GM12874 (cell line): ENCODE measurements around the gene ADPGK.

Experiments used
- TF ChIP-seq, protein P1 (sequence below): IDR thresholded peaks from 2 replicates; pipeline ENCODE4 v1.5.1; 2011; ENCODE audit warnings: low read depth, mild to moderate bottlenecking, control low read depth, low read length, moderate library complexity; ENCODE audit not compliant: insufficient read depth

The ADPGK gene

GRCh38 chr15:72764656-72765055, 18.9 kb downstream of the ADPGK start:
- TF ChIP-seq, protein P1, sequence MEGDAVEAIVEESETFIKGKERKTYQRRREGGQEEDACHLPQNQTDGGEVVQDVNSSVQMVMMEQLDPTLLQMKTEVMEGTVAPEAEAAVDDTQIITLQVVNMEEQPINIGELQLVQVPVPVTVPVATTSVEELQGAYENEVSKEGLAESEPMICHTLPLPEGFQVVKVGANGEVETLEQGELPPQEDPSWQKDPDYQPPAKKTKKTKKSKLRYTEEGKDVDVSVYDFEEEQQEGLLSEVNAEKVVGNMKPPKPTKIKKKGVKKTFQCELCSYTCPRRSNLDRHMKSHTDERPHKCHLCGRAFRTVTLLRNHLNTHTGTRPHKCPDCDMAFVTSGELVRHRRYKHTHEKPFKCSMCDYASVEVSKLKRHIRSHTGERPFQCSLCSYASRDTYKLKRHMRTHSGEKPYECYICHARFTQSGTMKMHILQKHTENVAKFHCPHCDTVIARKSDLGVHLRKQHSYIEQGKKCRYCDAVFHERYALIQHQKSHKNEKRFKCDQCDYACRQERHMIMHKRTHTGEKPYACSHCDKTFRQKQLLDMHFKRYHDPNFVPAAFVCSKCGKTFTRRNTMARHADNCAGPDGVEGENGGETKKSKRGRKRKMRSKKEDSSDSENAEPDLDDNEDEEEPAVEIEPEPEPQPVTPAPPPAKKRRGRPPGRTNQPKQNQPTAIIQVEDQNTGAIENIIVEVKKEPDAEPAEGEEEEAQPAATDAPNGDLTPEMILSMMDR = no peak

DNA sequence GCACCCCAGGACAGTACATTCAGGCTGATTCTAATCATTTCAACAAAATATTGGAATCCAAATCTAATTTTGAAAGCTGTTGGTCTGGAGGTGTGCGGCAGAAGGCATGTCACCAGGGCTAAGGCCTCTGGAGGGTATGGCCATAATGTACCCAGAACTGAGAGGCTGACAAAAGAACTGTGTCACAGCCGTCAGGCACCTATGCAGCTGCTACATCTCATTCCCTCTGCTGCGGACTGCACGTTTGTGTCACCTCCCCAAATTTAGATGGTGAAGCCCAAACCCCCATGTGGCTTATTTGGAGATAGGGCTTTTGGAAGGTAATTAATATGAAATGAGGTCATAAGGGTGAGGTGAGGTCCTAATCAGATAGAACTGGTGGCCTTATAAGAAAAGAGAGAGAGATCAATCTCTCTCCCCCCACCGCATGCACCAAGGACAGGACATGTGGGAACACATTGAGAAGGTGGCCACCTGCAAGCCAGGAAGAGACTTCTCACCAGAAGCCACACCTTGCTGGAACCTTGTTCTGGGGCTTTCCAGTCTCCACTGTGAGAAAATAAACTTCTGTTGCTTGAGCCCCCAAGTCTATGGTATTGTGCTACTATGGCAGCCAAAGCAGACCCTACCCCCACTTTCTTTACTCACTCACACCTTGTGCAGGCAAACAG, 22.8 kb downstream of the ADPGK start:
- TF ChIP-seq, protein P1 = no peak

GRCh38 chr15:72758182-72758581, 25.4 kb downstream of the ADPGK start:
- TF ChIP-seq, protein P1 = no peak

- TF ChIP-seq, protein P1 = no peak
These were observed 29.5 kb downstream of the ADPGK start for GRCh38 chr15:72754096-72754495.

GRCh38 chr15:72751751-72752455, 31.7 kb downstream of the ADPGK start:
- TF ChIP-seq, protein P1 = no peak

DNA sequence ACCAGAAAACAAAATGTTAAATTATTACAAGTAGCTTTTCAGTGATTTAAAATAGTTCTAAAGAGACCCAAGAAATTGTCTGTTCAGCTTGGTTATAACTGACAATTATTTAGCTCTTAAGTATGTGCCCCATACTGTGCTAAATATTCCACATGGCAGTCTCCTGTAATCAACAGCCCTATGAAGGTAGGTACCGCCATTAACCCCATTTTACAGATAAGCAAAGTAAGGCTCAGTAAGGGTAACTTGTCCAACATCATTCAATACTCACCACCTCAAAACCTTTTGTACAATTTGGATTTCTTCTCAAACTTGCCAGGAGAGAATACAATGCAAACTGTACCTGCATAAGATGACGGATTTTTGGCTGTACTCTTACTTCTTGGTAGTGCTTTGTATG, 33.9 kb downstream of the ADPGK start:
- TF ChIP-seq, protein P1 = no peak

- TF ChIP-seq, protein P1 = no peak
These were observed 43.3 kb downstream of the ADPGK start for GRCh38 chr15:72740219-72740618.
